HL-60 (cell line): Measurements from ENCODE around the gene VPS13D.

Experiments used
- DNase-seq, 2 experiments: peaks; one replicate each; pipeline ENCODE4 v3.0.0-alpha.2; 2010 to 2020; ENCODE audit warnings: low read depth in 1 of 2, low spot score in 1 of 2
- H3K27ac ChIP-seq: fragments of 250-450 bp; sonication (Bioruptor Pico); replicated peaks from 2 replicates; pipeline ENCODE4 v1.5.1; 2020; ENCODE audit warnings: mild to moderate bottlenecking, moderate library complexity
- H3K27me3 ChIP-seq: fragments of 250-450 bp; sonication (Bioruptor Pico); 2 replicates; pipeline ENCODE4 v1.5.1; 2021; ENCODE audit warnings: mild to moderate bottlenecking, moderate library complexity; ENCODE audit not compliant: insufficient read depth, poor library complexity, severe bottlenecking
- H3K4me3 ChIP-seq: replicated peaks from 2 replicates; pipeline ENCODE4 v1.5.1; 2011; ENCODE audit warnings: mild to moderate bottlenecking, control low read depth, low read length; ENCODE audit not compliant: insufficient read depth
- CTCF ChIP-seq: IDR thresholded peaks from one replicate; pipeline ENCODE4 v1.5.1; 2011; ENCODE audit warnings: low read length, control low read depth, inconsistent platforms; ENCODE audit not compliant: insufficient read depth
- GABPA ChIP-seq: IDR thresholded peaks from 2 replicates; pipeline ENCODE4 v1.6.1; 2012; ENCODE audit warnings: low read depth
- POLR2AphosphoS5 ChIP-seq: IDR thresholded peaks from 2 replicates; pipeline ENCODE4 v1.6.1; 2012; ENCODE audit warnings: low read depth
- REST ChIP-seq: IDR thresholded peaks from 2 replicates; pipeline ENCODE4 v1.6.1; 2012; ENCODE audit warnings: low read depth; ENCODE audit not compliant: insufficient replicate concordance
- SPI1 ChIP-seq: IDR thresholded peaks from 2 replicates; pipeline ENCODE4 v1.6.1; 2012; ENCODE audit warnings: low read depth, mild to moderate bottlenecking, borderline replicate concordance

Gene VPS13D

GRCh38 chr1:12410351-12410750, 180.5 kb downstream of the VPS13D start:
- H3K4me3 ChIP-seq, result no peak overlapping the region
- TF ChIP-seq POLR2AphosphoS5 (no peak), CTCF (no peak), REST (no peak), SPI1 (no peak), GABPA (no peak)
- no peaks in the 10 kb centered on the region for H3K27me3 ChIP-seq
- no peak for DNase-seq
- no peak overlapping the region for H3K27ac ChIP-seq

- DNase-seq, result no peak
- H3K27ac ChIP-seq, result no peak overlapping the region
- TF ChIP-seq GABPA, result no peak
- no peak for TF ChIP-seq SPI1
- no peak for TF ChIP-seq REST
- no peak for TF ChIP-seq POLR2AphosphoS5
- no peak for TF ChIP-seq CTCF
- H3K4me3 ChIP-seq, result no peak overlapping the region
- H3K27me3 ChIP-seq, result no peaks in the 10 kb centered on the region
Observed at GRCh38 chr1:12411098-12411497, 181.3 kb downstream of the VPS13D start.

GRCh38 chr1:12411747-12412146, 181.9 kb downstream of the VPS13D start:
- no peak overlapping the region for H3K4me3 ChIP-seq
- H3K27ac ChIP-seq, result no peak overlapping the region
- DNase-seq, result no peak
- TF ChIP-seq POLR2AphosphoS5 (no peak), GABPA (no peak), SPI1 (no peak), REST (no peak), CTCF (no peak)
- no peaks in the 10 kb centered on the region for H3K27me3 ChIP-seq
